Activated T-helper 1 cell treated with Interleukin-2 at 50 U/mL for 16 hours (primary cell): Measurements from ENCODE around the gene ARID1B.

Experiments
- DNase-seq: peaks from one replicate; pipeline ENCODE4 v3.0.0-alpha.2; 2020; ENCODE audit warnings: low read depth

ARID1B gene

DNA sequence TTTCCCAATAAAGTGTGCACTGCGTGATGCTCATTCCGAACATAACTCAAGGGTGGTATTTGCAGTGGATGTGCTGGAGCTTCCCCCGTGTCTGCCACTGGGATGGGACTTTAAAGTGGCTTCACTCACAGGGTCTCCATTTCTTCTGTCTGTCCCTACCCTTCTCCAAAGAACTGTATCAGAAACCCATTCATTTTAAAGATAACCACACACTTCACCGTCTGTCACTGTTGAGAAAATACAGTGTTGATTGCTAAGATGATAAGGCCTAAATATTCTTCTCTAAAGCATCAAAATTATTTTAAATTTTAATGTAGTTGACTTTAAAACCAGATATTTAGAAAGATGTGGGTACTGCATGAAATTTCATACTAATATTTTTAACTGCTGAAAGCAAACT lies 384.7 kb downstream of the ARID1B start:
- no peak for DNase-seq

DNA sequence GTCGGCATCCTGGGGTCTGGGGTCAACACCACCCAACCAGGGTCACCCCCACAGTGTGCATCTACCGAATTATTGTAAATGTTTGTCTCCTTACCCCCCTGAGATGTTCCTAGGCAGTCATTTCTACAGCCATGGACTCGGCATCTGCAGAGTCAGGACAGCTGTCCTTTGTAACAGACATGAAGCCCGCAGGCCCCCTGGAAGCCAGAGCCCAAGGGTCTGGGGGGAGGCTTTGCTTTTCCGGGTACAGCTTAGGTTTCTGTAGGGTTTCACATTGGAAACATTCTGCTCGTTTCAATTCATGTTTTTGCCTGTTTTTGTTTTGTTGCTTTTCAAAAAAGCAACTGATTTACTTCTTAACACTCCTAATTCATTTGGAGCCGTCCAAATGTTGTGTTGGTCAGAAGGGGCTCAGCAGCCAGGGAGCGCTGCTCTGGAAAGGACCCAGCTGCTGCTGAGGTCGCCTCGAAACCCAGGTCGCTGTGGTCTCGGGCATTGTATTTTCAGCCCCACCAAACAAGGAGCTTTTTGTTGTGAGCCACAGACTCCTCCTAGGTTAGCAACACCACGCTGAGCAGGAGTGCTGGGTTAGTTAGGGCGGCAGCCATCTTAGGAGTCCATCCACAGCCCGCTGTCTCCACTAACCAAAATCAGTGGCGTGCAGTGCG lies 385.7 kb downstream of the ARID1B start:
- DNase-seq: no peak

DNA sequence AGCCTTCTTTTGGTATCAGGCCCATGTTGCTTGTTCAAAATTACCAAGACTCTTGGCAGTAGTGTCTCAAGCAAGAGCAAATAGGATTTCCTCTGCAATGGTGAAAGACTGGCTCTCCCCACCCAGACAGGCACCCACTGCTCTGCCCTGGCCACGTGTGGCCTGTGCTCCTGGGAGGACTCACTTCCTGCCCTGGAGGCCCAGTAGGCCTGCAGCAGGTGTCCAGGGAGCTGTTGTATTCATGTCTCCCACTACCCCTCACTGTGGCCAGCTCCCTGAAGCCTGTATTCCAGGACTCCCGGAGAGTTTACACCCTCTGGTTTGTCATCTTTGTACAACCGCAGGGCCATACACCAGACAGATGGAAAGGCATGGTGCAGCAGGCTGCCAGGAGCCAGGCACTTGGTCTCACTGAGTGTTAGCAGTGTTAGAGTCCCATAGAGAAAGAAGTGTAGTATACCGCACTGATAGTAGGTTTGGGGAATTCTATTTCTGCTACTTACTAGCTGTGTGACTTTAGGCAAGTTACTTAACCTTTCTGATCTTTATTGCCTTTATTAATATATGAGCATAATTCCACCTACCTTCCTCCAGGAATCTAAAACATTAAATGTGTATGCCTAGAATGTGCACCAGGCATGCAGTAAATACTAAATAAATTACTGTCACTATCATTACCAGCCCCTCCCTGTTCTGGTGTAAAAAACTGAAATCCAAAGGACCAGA lies 386.4 kb downstream of the ARID1B start:
- no peak for DNase-seq

DNA sequence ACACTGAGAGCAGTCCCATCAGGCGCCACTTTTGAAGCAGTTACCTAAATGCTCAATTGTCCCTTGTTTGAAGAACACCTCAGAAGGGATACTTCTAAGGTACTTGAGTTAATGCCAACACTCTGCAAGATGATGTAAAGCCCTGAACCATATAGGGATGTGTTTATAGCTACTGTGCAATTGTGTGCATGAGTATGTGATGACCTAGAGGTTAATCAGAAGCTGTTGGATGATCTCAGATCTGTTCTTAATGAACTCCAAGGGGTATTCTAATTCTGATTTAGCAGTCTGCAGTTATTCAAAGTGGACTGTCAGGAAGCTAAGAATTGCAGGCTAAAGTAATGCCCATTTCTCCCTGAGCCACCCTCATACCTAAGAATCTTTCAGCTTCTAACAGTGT lies 387.8 kb downstream of the ARID1B start:
- DNase-seq: no peak

GRCh38 chr6:157166784-157167183 lies 389.6 kb downstream of the ARID1B start:
- no peak for DNase-seq

- DNase-seq: no peak
Observed at GRCh38 chr6:157167837-157168236, 390.7 kb downstream of the ARID1B start.

DNA sequence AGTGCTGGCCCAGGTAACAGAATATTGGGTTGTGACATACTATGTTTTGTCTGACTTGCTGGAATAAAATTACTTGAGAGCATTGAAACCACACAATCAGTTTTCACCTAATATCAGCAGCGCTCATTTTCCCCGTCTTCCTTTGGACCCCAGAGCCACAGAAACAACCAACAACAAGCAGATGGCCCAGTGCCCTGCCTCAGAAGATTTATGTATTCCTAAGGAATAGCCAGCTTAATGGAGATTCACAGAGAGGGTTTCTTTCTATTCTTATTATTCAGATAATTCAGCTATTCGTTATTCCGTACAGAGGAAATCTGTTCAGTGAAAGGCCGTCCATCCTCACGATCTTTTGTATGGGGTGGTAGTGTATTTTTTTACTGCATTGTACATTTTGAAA lies 391.3 kb downstream of the ARID1B start:
- DNase-seq: no peak

DNA sequence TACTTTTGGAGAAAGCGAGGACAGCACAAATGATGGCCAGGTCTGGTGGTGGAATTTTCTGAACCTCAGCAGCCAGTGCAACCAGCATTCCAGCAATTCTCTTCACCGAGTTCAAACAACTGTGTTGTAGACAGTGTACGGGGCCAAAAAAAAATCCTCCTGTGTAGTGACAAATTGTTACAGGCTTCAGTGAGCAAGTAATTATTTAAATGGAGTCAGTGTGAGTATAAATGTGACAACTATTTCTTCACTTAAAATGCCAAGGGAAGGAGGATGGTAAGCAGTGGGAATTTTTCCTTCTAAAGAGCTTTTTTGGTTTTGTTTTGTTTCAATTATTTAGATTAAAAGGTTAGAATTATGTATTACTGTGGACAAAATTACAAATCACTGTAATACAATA lies 392.0 kb downstream of the ARID1B start:
- no peak for DNase-seq

DNA sequence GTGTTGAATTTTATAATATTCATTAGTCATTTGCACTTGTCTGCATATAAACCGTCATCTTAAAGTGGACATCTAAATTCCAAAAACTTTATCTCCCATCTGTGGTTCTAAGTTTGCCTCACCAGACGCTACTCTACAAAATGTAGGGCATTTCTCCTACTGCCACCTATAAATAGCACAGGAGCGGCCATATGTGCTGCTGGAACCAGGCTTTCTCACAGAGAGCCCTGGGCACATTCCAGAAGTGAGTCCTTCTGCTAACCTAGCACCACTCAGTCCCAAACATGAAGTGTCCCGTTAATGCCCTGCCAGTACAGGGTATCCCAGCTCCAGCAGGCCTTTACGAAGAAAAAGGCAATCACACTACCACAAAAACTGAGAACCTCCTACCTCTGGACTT lies 392.5 kb downstream of the ARID1B start:
- DNase-seq: no peak

DNA sequence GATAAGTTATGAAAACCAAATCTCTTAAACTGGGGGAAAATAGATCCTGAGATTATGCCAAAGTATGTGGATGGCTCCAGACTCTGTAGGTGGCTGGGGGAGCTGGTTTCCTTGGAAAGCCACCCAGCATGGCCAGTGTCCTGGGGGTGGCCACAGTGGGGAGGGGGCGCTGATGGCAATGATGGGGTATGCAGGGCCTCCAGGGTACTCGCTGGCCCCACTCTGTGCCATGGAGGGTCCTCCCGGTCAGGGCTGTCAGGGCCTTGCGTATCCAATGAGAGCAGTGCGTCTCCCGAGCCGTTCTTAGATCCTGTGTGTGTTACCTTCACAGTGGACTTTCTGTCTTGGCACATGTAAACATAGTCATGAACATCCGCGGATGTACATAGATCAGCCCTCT lies 393.4 kb downstream of the ARID1B start:
- DNase-seq: no peak

DNA sequence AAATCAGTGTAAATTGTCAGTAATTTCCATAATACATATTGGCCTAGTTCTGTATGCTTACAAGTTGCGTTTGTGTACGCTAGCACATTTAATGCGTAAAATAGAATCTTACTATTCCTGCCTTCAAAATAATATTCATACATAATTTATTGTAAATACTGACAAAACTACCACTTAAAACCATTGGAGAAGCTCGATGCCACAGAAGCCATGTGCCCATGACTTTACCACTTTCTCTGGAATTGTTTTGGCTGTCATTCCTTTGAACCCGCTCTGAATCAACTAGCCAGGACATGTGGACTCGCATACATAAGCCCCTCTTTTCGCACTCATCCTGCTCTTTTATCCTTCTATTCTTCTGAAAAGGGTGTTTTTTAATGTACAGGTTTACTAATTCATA lies 394.6 kb downstream of the ARID1B start:
- no peak for DNase-seq

GRCh38 chr6:157172231-157172701 lies 395.1 kb downstream of the ARID1B start:
- no peak for DNase-seq

GRCh38 chr6:157172830-157173536 lies 395.8 kb downstream of the ARID1B start:
- no peak for DNase-seq

DNA sequence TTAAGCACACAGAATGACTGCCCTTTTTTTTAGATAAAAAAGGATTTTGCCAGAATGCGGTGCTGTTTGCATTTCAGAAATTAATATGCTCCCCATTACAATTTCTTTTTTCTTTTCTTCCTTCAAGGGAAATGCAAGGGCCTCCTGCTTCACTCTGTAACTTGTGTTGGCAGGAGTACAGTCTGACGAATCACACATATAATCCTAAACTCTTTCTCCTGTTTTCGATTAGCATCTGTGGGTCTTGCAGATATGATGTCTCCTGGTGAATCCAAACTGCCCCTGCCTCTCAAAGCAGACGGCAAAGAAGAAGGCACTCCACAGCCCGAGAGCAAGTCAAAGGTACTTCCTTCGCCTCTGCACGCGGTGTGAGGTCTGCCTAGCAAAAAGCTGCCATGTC lies 396.6 kb downstream of the ARID1B start:
- no peak for DNase-seq

DNA sequence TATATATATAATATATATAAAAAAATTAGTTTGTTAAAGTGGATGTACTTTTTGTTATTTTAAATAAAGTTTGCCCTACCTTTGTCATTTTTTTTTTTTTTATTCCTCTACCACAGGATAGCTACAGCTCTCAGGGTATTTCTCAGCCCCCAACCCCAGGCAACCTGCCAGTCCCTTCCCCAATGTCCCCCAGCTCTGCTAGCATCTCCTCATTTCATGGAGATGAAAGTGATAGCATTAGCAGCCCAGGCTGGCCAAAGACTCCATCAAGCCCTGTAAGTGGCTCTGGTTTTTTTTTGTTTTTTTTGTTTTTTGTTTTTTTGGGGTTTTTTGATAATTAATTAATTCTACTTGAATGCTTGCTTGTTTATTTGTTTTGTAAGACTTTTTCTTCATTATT lies 397.6 kb downstream of the ARID1B start:
- DNase-seq: no peak

DNA sequence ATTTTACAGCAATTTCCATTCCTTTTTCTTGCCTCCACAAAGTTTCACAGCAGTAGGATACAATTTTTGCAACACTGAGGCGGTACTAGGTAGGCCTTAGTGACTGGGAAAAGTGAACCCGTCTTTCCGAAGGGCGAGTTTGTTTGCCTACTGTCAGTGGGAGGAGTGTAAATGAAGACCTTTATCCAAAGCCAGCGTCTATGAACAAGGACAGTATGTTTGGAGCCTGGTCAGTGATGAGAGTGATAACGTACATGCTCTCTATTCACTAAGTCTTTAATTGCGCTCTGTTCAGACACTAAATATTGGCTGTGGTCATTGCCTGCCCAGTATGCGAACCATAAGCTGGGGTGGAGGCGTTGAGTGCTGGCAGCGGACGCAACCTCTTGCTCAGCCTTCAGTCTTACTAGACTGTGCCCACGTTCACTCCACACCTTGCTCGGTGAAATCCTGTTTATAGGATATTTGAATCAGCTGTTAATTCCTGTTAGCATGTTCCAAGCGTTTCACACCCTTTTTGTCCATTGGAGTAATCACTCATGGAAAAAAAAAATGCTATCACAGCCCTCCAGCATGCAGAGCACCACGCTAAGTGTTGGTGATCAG lies 400.7 kb downstream of the ARID1B start:
- no peak for DNase-seq

DNA sequence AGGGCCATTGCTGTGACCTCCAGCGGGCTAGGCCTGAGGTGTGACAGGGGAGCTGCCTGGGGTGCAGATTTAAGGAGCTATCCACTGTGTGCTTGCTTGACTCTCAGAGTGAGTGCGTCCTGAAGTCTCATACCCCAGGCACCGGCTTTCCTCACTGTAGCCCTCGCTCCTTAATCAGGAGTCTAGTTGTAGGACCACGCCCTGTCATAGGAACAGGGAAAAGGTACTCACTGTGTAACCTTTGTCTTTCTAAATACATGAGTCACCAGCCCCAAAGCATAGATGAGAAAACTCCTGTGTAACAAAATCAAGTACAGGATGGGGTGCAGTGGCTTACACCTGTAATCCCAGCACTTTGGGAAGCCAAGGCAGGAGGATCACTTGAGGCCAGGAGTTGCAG lies 404.5 kb downstream of the ARID1B start:
- DNase-seq: no peak

- DNase-seq: no peak
Observed at GRCh38 chr6:157182503-157183264, 405.5 kb downstream of the ARID1B start.

DNA sequence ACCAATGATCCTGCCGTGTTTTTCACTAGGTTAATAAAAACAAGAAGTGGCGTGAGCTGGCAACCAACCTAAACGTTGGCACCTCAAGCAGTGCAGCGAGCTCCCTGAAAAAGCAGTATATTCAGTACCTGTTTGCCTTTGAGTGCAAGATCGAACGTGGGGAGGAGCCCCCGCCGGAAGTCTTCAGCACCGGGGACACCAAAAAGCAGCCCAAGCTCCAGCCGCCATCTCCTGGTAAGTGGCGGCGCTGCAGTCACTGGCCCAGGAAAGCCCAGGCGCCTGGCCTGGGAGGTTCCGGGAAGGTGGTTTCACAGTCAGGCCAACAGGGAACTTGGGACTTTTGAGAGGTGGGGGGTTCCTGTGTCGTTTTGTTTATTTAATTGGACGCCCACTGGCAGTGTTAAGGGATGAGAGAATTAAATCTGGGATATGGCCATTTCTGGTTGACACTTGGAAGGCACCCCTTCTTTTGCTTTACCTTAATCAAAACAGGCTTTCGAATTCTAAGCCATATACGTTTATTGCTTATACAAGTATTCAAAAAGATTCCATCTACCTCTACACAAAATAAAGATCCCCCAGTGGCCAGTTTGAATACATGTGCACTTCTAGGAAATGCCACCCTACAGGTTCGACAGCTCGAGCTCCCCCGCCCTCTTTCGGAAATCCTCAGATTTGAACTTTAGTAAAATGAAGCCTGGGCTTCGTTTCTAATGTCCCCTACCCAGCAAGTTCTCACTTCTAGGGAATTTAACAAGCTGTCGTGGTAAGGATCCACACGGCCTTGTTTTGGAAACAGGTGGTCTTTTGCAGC lies 407.2 kb downstream of the ARID1B start:
- peak; percentile 34 for DNase-seq

- DNase-seq: no peak
Observed at GRCh38 chr6:157185171-157185570, 408.0 kb downstream of the ARID1B start.

DNA sequence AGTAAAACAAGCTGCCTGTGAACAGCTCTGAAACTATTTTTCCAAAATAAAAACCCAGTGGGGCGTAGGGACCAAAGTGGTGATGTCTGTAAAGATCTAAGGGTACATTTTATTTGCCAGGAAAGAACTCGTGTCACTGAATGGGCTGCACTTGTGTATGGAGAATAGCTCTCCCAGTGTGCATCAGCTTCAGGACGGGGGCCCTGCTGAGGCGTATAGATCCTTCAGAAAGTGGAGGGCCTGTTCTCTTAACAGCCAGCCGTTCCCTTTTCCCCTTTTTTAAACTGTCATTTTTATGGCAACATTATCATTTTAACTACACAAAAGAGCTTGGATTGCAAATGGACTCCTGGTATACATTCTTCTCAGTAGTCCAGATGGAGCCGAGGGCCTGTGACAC lies 408.8 kb downstream of the ARID1B start:
- no peak for DNase-seq
